Neural cell (in vitro differentiated cells): ENCODE measurements around the gene MST1. TPM values are rescaled to one million over a fixed set of nuclear protein-coding genes. Genes with fewer than 3 reads are reported as not detected.

ENCODE experiments used
- H2AFZ ChIP-seq: fragments of 200-600, 300-800 bp; sonication (generic), shearing (Covaris generic); 2 replicates; pipeline ENCODE4 v1.6.0; 2014; ENCODE audit warnings: low read depth, mild to moderate bottlenecking, antibody characterized with exemption, low read length, moderate library complexity
- H3F3A ChIP-seq: fragments of 200-600 bp; shearing (Covaris generic); 2 replicates; pipeline ENCODE4 v1.6.1; 2016; ENCODE audit warnings: mild to moderate bottlenecking, moderate library complexity, mixed read lengths, antibody characterized with exemption, low read length; ENCODE audit not compliant: insufficient read depth, poor library complexity, severe bottlenecking
- H3K27ac ChIP-seq: fragments of 200-600, 300-800 bp; sonication (generic), shearing (Covaris generic); 2 replicates; pipeline ENCODE4 v1.5.1; 2014; ENCODE audit warnings: mild to moderate bottlenecking, low read length, moderate library complexity
- H3K27me3 ChIP-seq: fragments of 300-800, 200-600 bp; sonication (generic), shearing (Covaris generic); 2 replicates; pipeline ENCODE4 v1.6.0; 2014; ENCODE audit warnings: mild to moderate bottlenecking, low read depth, low read length, moderate library complexity; ENCODE audit not compliant: insufficient read depth
- H3K36me3 ChIP-seq: fragments of 300-800, 200-600 bp; sonication (generic), shearing (Covaris generic); 2 replicates; pipeline ENCODE4 v1.5.1; 2014; ENCODE audit warnings: mild to moderate bottlenecking, antibody characterized with exemption, low read length, moderate library complexity; ENCODE audit not compliant: insufficient read depth
- H3K4me2 ChIP-seq: fragments of 300-800, 200-600 bp; sonication (generic), shearing (Covaris generic); 2 replicates; pipeline ENCODE4 v1.6.0; 2014; ENCODE audit warnings: mild to moderate bottlenecking, low read length
- H3K4me3 ChIP-seq: fragments of 300-800, 200-600 bp; sonication (generic), shearing (Covaris generic); 2 replicates; pipeline ENCODE4 v1.5.1; 2014; ENCODE audit warnings: mild to moderate bottlenecking, low read length, moderate library complexity
- H3K79me2 ChIP-seq: fragments of 200-600 bp; shearing (Covaris generic); replicated peaks from 2 replicates; pipeline ENCODE4 v1.6.0; 2014; ENCODE audit warnings: mild to moderate bottlenecking, low read length, moderate library complexity; ENCODE audit not compliant: insufficient read depth
- H3K9ac ChIP-seq: fragments of 300-800, 200-600 bp; sonication (generic), shearing (Covaris generic); 2 replicates; pipeline ENCODE4 v1.6.1; 2016; ENCODE audit warnings: mild to moderate bottlenecking, low read length, mixed read lengths
- H3K9me2 ChIP-seq: fragments of 200-600 bp; shearing (Covaris generic); 2 replicates; pipeline ENCODE4 v1.6.1; 2016; ENCODE audit warnings: mild to moderate bottlenecking, low read length, mixed read lengths; ENCODE audit not compliant: insufficient read depth
- H3K9me3 ChIP-seq: fragments of 200-600, 300-800 bp; sonication (generic), shearing (Covaris generic); 2 replicates; pipeline ENCODE4 v1.6.1; 2016; ENCODE audit warnings: mild to moderate bottlenecking, mixed run types, low read length, moderate library complexity, mixed read lengths
- H4K20me1 ChIP-seq: fragments of 200-600 bp; shearing (Covaris generic); 2 replicates; pipeline ENCODE4 v1.6.1; 2016; ENCODE audit warnings: mild to moderate bottlenecking, mixed run types; ENCODE audit not compliant: insufficient read depth
- EP300 ChIP-seq: fragments of 450-650 bp; conservative IDR thresholded peaks from 2 replicates; pipeline ENCODE4 v1.6.1; 2014; ENCODE audit warnings: antibody characterized with exemption, mild to moderate bottlenecking, moderate library complexity; ENCODE audit not compliant: poor library complexity, severe bottlenecking
- EZH2 ChIP-seq: fragments of 200-600, 300-800 bp; shearing (Covaris generic), sonication (generic); IDR thresholded peaks from 2 replicates; pipeline ENCODE4 v1.6.1; 2014; ENCODE audit warnings: antibody characterized with exemption, low read length, borderline replicate concordance, mild to moderate bottlenecking; ENCODE audit not compliant: insufficient read depth, poor library complexity, severe bottlenecking
- MXI1 ChIP-seq: fragments of 450-650 bp; conservative IDR thresholded peaks from 2 replicates; pipeline ENCODE4 v1.6.1; 2014; ENCODE audit warnings: antibody characterized with exemption, mild to moderate bottlenecking; ENCODE audit not compliant: poor library complexity, severe bottlenecking
- POLR2AphosphoS5 ChIP-seq: IDR thresholded peaks from 2 replicates; pipeline ENCODE4 v1.6.1; 2012
- RAD21 ChIP-seq: fragments of 450-650 bp; conservative IDR thresholded peaks from 2 replicates; pipeline ENCODE4 v1.6.1; 2014; ENCODE audit warnings: antibody characterized with exemption, mild to moderate bottlenecking, moderate library complexity
- SMC3 ChIP-seq: fragments of 450-650 bp; conservative IDR thresholded peaks from 2 replicates; pipeline ENCODE4 v1.6.1; 2014; ENCODE audit warnings: antibody characterized with exemption, mild to moderate bottlenecking, moderate library complexity; ENCODE audit not compliant: poor library complexity
- TAF1 ChIP-seq: IDR thresholded peaks from 2 replicates; pipeline ENCODE4 v1.6.1; 2012; ENCODE audit warnings: low read depth
- polyA plus RNA-seq: library from polyadenylated mRNA; depleted of rRNA; stranded (reverse); fragments of >200 nt; gene quantifications from 2 replicates; pipeline ENCODE4 v1.2.3, GENCODE V29; 2014
- TF ChIP-seq, protein P1 (sequence below): IDR thresholded peaks from 2 replicates; pipeline ENCODE4 v1.6.1; 2012; ENCODE audit warnings: borderline replicate concordance
- TF ChIP-seq, protein P2 (sequence below): fragments of 450-650 bp; IDR thresholded peaks from 2 replicates; pipeline ENCODE4 v1.5.1; 2014; ENCODE audit warnings: antibody characterized with exemption, mild to moderate bottlenecking, moderate library complexity; ENCODE audit not compliant: poor library complexity, severe bottlenecking

The MST1 gene
- polyA plus RNA-seq, 1 donor from 2014 or later, result 64.0 TPM

DNA sequence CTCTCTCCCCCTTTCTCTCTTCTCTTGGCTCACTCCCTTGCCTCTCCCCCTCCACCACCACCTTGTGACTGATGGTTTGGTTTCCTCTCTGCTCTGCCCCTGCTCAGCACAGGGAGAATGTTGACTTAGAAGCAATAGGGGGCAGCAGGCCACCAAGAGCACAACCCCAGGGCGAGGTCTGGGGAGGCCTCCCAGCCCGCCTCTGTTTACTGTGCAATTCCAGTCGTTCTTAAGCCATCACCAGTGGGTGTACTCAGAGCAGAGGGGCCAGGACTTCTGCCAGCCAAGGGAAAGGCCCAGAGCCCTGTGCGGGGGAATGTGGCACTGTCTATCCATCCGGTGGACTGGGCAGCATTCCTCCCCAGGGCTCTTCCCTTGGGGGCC lies 20.9 kb downstream of the MST1 start:
- H3K27ac ChIP-seq, result no peak overlapping the region
- H3K36me3 ChIP-seq, result no peaks in the 10 kb centered on the region
- no peaks in the 10 kb centered on the region for H3K9me3 ChIP-seq
- no peaks in the 10 kb centered on the region for H3K27me3 ChIP-seq
- H3K79me2 ChIP-seq, result no peaks in the 10 kb centered on the region
- TF ChIP-seq MXI1 (no peak), SMC3 (no peak), TAF1 (no peak), POLR2AphosphoS5 (peak; percentile 15)
- no peak overlapping the region for H3K9ac ChIP-seq
- no peak overlapping the region for H3K4me3 ChIP-seq
- H3K9me2 ChIP-seq, result no peaks in the 10 kb centered on the region
- no peaks in the 10 kb centered on the region for H4K20me1 ChIP-seq
- H3K4me2 ChIP-seq, result no peak overlapping the region
- no peak overlapping the region for H2AFZ ChIP-seq
- no peaks in the 10 kb centered on the region for H3F3A ChIP-seq

DNA sequence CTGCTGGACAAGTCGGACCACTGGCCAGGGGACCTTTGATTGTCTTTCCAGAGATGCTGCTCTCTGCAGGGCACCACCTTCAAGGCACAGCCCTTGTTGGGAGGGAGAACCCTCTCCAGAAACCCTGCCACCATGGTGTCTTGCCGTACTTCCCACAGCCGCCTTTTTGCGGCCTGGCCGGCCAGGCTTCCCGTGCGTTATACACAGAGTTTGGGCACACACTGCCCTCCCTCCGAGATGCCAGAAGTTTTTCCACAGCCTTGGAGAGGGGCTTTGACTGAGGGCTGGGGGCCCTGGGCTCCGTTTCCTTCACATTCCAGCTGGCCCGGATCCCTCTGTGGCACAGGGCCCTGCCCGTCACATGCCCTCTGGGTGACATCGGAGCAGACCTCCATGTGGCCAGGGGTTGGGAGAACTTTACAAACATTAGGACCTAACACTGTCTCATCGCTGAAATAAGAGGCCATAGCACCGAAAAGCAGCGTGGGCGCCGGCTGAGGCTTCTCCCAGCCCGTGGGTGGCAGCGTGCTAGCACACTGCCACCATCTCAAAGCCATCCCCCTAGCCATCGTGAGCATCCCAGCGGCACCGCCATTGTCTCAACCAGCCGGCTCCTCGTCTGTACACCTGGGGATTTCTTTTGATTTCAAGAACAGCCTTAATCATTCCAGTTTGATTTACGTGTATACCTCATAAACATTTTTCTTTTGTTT lies 21.4 kb downstream of the MST1 start:
- H3K9ac ChIP-seq, result no peak overlapping the region
- no peaks in the 10 kb centered on the region for H3K9me3 ChIP-seq
- TF ChIP-seq EZH2 (no peak), POLR2AphosphoS5 (no peak)
- TF ChIP-seq, protein P1, sequence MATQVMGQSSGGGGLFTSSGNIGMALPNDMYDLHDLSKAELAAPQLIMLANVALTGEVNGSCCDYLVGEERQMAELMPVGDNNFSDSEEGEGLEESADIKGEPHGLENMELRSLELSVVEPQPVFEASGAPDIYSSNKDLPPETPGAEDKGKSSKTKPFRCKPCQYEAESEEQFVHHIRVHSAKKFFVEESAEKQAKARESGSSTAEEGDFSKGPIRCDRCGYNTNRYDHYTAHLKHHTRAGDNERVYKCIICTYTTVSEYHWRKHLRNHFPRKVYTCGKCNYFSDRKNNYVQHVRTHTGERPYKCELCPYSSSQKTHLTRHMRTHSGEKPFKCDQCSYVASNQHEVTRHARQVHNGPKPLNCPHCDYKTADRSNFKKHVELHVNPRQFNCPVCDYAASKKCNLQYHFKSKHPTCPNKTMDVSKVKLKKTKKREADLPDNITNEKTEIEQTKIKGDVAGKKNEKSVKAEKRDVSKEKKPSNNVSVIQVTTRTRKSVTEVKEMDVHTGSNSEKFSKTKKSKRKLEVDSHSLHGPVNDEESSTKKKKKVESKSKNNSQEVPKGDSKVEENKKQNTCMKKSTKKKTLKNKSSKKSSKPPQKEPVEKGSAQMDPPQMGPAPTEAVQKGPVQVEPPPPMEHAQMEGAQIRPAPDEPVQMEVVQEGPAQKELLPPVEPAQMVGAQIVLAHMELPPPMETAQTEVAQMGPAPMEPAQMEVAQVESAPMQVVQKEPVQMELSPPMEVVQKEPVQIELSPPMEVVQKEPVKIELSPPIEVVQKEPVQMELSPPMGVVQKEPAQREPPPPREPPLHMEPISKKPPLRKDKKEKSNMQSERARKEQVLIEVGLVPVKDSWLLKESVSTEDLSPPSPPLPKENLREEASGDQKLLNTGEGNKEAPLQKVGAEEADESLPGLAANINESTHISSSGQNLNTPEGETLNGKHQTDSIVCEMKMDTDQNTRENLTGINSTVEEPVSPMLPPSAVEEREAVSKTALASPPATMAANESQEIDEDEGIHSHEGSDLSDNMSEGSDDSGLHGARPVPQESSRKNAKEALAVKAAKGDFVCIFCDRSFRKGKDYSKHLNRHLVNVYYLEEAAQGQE, result no peak
- no peaks in the 10 kb centered on the region for H3K27me3 ChIP-seq
- H3F3A ChIP-seq, result no peaks in the 10 kb centered on the region
- no peak overlapping the region for H3K4me2 ChIP-seq
- no peaks in the 10 kb centered on the region for H3K36me3 ChIP-seq
- no peak overlapping the region for H3K4me3 ChIP-seq
- no peak overlapping the region for H2AFZ ChIP-seq
- H3K9me2 ChIP-seq, result no peaks in the 10 kb centered on the region
- H3K79me2 ChIP-seq, result no peaks in the 10 kb centered on the region
- H4K20me1 ChIP-seq, result no peaks in the 10 kb centered on the region
- H3K27ac ChIP-seq, result no peak overlapping the region

DNA sequence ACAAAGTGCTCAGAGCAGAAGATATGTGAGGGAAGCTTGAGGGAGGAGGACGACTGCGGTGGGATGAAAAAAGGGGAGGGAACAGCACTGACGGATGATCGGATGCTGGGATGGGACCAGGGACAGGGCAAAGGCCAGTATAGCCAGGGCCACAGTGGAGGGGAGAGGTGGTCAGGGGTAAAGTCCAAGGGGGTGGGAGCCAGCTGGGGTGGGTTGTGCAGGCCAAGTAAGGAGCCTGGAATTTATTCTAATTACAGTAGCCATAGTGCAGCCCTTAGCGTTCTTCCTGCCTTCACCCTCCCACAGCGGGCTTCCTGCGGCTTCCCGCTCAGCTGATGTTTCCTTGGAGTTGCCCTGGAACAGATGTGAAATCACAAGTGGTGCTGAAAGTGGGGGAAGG lies 22.7 kb downstream of the MST1 start:
- no peak overlapping the region for H3K9ac ChIP-seq
- TF ChIP-seq SMC3 (no peak), MXI1 (no peak), EZH2 (no peak), RAD21 (no peak), POLR2AphosphoS5 (no peak), EP300 (no peak), TAF1 (no peak)
- TF ChIP-seq, protein P1, result no peak
- TF ChIP-seq, protein P2, sequence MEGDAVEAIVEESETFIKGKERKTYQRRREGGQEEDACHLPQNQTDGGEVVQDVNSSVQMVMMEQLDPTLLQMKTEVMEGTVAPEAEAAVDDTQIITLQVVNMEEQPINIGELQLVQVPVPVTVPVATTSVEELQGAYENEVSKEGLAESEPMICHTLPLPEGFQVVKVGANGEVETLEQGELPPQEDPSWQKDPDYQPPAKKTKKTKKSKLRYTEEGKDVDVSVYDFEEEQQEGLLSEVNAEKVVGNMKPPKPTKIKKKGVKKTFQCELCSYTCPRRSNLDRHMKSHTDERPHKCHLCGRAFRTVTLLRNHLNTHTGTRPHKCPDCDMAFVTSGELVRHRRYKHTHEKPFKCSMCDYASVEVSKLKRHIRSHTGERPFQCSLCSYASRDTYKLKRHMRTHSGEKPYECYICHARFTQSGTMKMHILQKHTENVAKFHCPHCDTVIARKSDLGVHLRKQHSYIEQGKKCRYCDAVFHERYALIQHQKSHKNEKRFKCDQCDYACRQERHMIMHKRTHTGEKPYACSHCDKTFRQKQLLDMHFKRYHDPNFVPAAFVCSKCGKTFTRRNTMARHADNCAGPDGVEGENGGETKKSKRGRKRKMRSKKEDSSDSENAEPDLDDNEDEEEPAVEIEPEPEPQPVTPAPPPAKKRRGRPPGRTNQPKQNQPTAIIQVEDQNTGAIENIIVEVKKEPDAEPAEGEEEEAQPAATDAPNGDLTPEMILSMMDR, result no peak
- no peak overlapping the region for H3K27ac ChIP-seq
- no peaks in the 10 kb centered on the region for H3F3A ChIP-seq
- no peaks in the 10 kb centered on the region for H4K20me1 ChIP-seq
- H3K4me2 ChIP-seq, result no peak overlapping the region
- H3K36me3 ChIP-seq, result no peaks in the 10 kb centered on the region
- H3K9me2 ChIP-seq, result no peaks in the 10 kb centered on the region
- no peak overlapping the region for H2AFZ ChIP-seq
- H3K9me3 ChIP-seq, result no peaks in the 10 kb centered on the region
- no peak overlapping the region for H3K4me3 ChIP-seq
- no peaks in the 10 kb centered on the region for H3K79me2 ChIP-seq
- no peaks in the 10 kb centered on the region for H3K27me3 ChIP-seq
